CD4-positive, alpha-beta T cell treated with Interleukin-15 for 1 hour (primary cell): ENCODE data around the gene SRGAP2.
"Not testable (repeated sequence)": the region's sequence is repeated elsewhere in the genome, so short reads cannot be mapped to it uniquely, and the experiment has no call there.

ENCODE experiments used
- DNase-seq: peaks from one replicate; pipeline ENCODE4 v3.0.0-alpha.2; 2020

Gene SRGAP2

GRCh38 chr1:206252680-206253335 is 49.5 kb downstream of the SRGAP2 start:
- DNase-seq: not testable (repeated sequence)
